ENCODE data around the gene TSPAN32.
A peak's percentile ranks its signal among the peaks of the same experiment; 100 is the strongest.

TSPAN32 gene

GRCh38 chr11:2314525-2315394 lies 12.9 kb downstream of the TSPAN32 start:
- Histone ChIP-seq H4K20me1 (ENCODE audit: insufficient read depth, low read length) (no peaks in the 10 kb centered on the region), H3K4me1 (ENCODE audit: insufficient read depth, low read length) (no peaks in the 10 kb centered on the region), H3K9me3 (ENCODE audit: insufficient read depth, low read length, severe bottlenecking) (no peaks in the 10 kb centered on the region), H3K4me3 (ENCODE audit: low read depth in 1 of 2, low read length in 2 of 2) (no peak overlapping the region), H3K9ac (ENCODE audit: low read depth, low read length) (no peak overlapping the region), H3K27me3 (ENCODE audit: insufficient read depth, low read length, poor library complexity) (no peaks in the 10 kb centered on the region), H3K4me2 (ENCODE audit: insufficient read depth, low read length) (no peak overlapping the region), H3K79me2 (ENCODE audit: insufficient read depth, low read length) (no peaks in the 10 kb centered on the region), H3K36me3 (ENCODE audit: insufficient read depth, low read length) (no peaks in the 10 kb centered on the region), H3K27ac (ENCODE audit: low read length) (no peak overlapping the region), H2AFZ (ENCODE audit: low read depth, low read length) (no peak overlapping the region)
- TF ChIP-seq CTCF (IDR thresholded peaks at IDR 0.05; ENCODE audit: borderline replicate concordance, extremely low read depth, low read length, poor library complexity, severe bottlenecking): no peak
- no peak for TF ChIP-seq EZH2 (IDR thresholded peaks at IDR 0.05; ENCODE audit: borderline replicate concordance, low read depth, low read length, severe bottlenecking)
- peak; percentile 48 for DNase-seq
- peak; percentile 47; the same call in 2 of the 3 replicates for ATAC-seq (ENCODE audit: insufficient read depth, low read depth)

- no peak overlapping the region for H3K27ac ChIP-seq (ENCODE audit: low read length)
Measured at GRCh38 chr11:2315395-2316168, 13.8 kb downstream of the TSPAN32 start.

GRCh38 chr11:2316169-2316962 lies 14.6 kb downstream of the TSPAN32 start:
- no peak overlapping the region for H3K9ac ChIP-seq (ENCODE audit: low read depth, low read length)
- no peak for DNase-seq
- no peaks in the 10 kb centered on the region for H3K4me1 ChIP-seq (ENCODE audit: insufficient read depth, low read length)
- H3K79me2 ChIP-seq (ENCODE audit: insufficient read depth, low read length): no peaks in the 10 kb centered on the region
- TF ChIP-seq CTCF (IDR thresholded peaks at IDR 0.05; ENCODE audit: borderline replicate concordance, extremely low read depth, low read length, poor library complexity, severe bottlenecking) (no peak), EZH2 (IDR thresholded peaks at IDR 0.05; ENCODE audit: borderline replicate concordance, low read depth, low read length, severe bottlenecking) (no peak)
- H4K20me1 ChIP-seq (ENCODE audit: insufficient read depth, low read length): no peaks in the 10 kb centered on the region
- H3K27me3 ChIP-seq (ENCODE audit: insufficient read depth, low read length, poor library complexity): no peaks in the 10 kb centered on the region
- H3K27ac ChIP-seq (ENCODE audit: low read length): no peak overlapping the region
- no peaks in the 10 kb centered on the region for H3K9me3 ChIP-seq (ENCODE audit: insufficient read depth, low read length, severe bottlenecking)
- H2AFZ ChIP-seq (ENCODE audit: low read depth, low read length): no peak overlapping the region
- H3K36me3 ChIP-seq (ENCODE audit: insufficient read depth, low read length): no peaks in the 10 kb centered on the region
- ATAC-seq (ENCODE audit: insufficient read depth, low read depth): no peak
- no peak overlapping the region for H3K4me2 ChIP-seq (ENCODE audit: insufficient read depth, low read length)
- H3K4me3 ChIP-seq (ENCODE audit: low read depth in 1 of 2, low read length in 2 of 2): no peak overlapping the region

More at GRCh38 chr11:2315395-2316168, 13.8 kb downstream of the TSPAN32 start:
- DNase-seq: no peak
- H3K9me3 ChIP-seq (ENCODE audit: insufficient read depth, low read length, severe bottlenecking): no peaks in the 10 kb centered on the region
- H3K4me2 ChIP-seq (ENCODE audit: insufficient read depth, low read length): no peak overlapping the region
- no peak overlapping the region for H2AFZ ChIP-seq (ENCODE audit: low read depth, low read length)
- TF ChIP-seq EZH2 (IDR thresholded peaks at IDR 0.05; ENCODE audit: borderline replicate concordance, low read depth, low read length, severe bottlenecking): no peak
- no peak for TF ChIP-seq CTCF (IDR thresholded peaks at IDR 0.05; ENCODE audit: borderline replicate concordance, extremely low read depth, low read length, poor library complexity, severe bottlenecking)
- no peak overlapping the region for H3K9ac ChIP-seq (ENCODE audit: low read depth, low read length)
- no peak overlapping the region for H3K4me3 ChIP-seq (ENCODE audit: low read depth in 1 of 2, low read length in 2 of 2)
- ATAC-seq (ENCODE audit: insufficient read depth, low read depth): no peak
- no peaks in the 10 kb centered on the region for H3K27me3 ChIP-seq (ENCODE audit: insufficient read depth, low read length, poor library complexity)
- H4K20me1 ChIP-seq (ENCODE audit: insufficient read depth, low read length): no peaks in the 10 kb centered on the region
- no peaks in the 10 kb centered on the region for H3K79me2 ChIP-seq (ENCODE audit: insufficient read depth, low read length)
- H3K36me3 ChIP-seq (ENCODE audit: insufficient read depth, low read length): no peaks in the 10 kb centered on the region
- H3K4me1 ChIP-seq (ENCODE audit: insufficient read depth, low read length): no peaks in the 10 kb centered on the region
